Fibroblast of peridontal ligament (primary cell): ENCODE data around the gene GRIA4.

Source experiments
- DNase-seq: peaks from one replicate; pipeline ENCODE4 v3.0.0-alpha.2; 2010; ENCODE audit errors: extremely low read depth

The GRIA4 gene

GRCh38 chr11:105636496-105636895 is 26.6 kb downstream of the GRIA4 start:
- no peak for DNase-seq

DNA sequence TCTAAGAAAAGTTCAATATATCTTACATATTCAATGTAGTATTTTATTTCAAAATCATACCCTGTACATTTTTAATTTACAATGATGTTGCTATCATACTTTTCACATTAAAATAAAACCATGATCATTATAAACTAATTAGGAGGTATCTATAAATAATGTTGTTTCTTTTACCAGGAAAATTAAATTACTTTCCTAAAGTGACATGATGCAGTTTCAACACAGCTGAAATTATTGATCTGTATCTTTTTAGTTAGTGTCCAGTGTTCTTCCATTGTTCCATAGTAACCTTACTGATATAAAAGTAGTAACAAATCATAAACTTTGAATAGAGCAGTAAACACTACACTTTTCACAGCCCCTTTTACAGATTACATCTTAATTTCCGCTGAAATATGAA is 29.7 kb downstream of the GRIA4 start:
- no peak for DNase-seq

GRCh38 chr11:105641433-105641832 is 31.6 kb downstream of the GRIA4 start:
- no peak for DNase-seq

GRCh38 chr11:105642870-105643269 is 33.0 kb downstream of the GRIA4 start:
- DNase-seq = no peak

DNA sequence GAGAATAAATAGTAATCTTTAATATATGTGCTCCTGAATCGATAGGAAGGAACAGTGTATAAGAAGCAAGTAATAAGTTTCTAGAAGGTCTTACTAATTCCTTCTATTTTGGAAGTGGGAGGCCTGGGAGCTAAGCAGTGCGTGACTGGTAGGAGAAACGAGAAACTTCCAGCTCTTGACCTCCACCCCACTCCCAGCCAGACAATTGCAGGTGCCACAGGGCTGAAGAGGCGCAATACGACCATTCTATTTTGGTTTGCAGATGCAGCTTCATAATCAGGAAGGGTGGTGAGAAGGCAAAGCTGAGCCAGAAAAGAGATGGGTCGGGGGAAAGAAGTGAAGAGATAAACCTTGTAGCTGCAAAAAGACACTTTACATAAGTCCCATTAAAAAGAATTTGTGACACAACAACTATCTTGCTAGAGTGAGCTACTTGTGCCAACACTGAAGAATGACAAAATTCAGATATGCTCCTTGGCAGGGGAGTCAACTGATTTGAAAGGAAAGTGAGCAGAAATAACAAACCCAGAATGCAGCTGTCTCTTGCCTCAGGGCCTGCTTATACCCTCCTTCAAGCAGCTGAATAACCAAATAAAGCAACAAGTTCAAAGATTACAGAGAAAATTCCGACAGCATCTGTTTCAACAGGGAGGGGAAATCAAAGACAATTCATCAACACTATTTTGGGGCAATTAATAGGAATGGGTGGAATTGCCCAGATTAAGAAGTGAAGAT is 35.1 kb downstream of the GRIA4 start:
- no peak for DNase-seq

DNA sequence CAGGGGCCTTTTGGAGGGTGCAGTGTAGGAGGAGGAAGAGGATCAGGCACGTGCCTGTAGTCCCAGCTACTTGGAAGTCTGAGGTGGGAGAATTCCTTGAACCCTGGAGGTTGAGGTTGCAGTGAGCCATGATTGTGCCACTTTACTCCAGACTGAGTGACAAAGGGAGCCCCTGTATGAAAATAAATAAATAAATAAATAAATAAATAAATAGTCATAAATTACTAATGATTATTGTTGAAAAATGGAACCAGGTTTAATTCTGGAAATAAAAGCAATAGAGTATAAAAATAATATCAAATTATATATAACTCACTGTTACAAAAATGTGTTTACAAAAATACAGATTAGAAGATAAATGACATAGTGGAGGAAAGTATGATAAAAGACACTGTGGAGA is 37.9 kb downstream of the GRIA4 start:
- DNase-seq = no peak

GRCh38 chr11:105648762-105649161 is 38.9 kb downstream of the GRIA4 start:
- DNase-seq = no peak

- DNase-seq = no peak
Measured at GRCh38 chr11:105665281-105665680, 55.4 kb downstream of the GRIA4 start.

GRCh38 chr11:105667441-105667840 is 57.6 kb downstream of the GRIA4 start:
- no peak for DNase-seq

DNA sequence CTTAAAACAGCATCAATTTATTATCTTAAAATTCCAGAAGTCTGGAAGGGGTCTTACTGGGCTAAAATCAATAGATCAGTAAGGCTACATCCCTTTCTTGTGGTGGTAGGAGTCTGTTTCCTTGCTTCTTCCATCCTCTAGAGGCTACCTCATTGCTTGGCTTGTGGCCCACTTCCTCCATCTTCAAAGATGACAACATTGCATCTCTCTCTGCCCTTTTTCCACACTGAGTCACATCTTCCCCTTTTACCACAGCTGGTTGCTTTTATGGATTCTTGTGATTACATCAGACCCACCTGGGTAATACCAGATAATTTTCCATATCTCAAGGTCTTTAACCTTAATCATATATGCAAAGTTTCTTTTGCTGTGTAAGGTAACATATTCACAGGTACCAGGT is 60.9 kb downstream of the GRIA4 start:
- DNase-seq = no peak

- peak; percentile 70 for DNase-seq
Measured at GRCh38 chr11:105673089-105673488, 63.2 kb downstream of the GRIA4 start.

GRCh38 chr11:105689631-105690030 is 79.8 kb downstream of the GRIA4 start:
- no peak for DNase-seq

DNA sequence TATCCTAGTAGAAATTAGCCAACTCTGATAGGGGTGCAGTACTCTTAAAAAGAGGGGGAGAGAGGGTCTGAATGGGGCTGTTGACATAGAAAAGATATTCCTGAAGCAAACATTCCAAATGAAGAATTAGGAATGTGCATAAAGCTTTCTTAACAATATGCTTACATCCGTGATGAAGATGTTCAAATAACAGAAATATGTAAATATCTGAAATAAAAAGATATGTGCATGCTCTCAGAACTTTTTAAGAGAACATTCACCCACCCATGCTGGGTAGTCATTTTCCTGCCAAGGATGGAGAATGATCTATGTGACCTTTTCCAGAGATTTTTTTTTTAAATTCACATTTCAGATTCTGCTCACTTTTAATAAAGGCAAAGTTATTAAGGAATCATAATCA is 80.6 kb downstream of the GRIA4 start:
- no peak for DNase-seq

- DNase-seq = no peak
Measured at GRCh38 chr11:105693075-105693759, 83.3 kb downstream of the GRIA4 start.

GRCh38 chr11:105696000-105696399 is 86.1 kb downstream of the GRIA4 start:
- no peak for DNase-seq

DNA sequence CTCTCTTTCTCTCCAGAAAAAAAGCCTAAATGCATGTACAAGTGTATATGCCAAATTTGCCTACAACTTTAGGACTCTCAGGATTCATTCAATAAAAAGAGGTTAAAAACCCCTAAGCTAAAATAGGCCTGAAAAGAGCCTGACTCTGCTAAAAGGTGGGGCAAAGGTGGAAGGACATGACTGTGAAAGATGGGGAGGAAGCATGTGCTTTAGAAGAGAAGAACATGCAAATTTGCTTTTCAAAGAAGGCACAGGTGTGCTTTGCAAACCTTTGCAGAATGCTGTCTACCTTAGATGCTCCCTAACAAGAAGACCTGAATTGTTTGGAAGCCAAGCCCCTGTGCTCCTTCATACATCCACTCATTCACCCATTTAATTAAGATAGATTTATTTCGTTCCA is 87.4 kb downstream of the GRIA4 start:
- no peak for DNase-seq

DNA sequence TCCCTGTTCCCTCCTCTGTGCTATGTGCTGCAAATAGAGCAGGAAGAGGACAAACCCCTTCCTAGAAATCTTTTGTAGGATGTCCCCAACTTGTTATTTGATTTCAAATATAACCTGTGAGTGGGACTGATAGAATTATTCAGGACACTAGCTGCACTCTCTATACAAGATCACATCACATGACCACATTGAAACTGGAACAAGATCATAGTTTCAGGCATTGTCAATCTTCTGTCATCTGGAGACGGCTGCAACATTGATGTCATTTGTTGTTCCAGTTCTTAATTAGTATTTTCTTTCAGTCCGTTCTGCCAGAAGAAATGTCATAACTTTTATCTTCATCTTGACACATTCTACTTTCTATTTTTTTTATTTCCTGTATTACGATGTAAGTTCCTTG is 89.3 kb downstream of the GRIA4 start:
- DNase-seq = no peak

- DNase-seq = no peak
Measured at GRCh38 chr11:105700271-105700670, 90.4 kb downstream of the GRIA4 start.

- DNase-seq = no peak
Measured at GRCh38 chr11:105701098-105701497, 91.2 kb downstream of the GRIA4 start.

DNA sequence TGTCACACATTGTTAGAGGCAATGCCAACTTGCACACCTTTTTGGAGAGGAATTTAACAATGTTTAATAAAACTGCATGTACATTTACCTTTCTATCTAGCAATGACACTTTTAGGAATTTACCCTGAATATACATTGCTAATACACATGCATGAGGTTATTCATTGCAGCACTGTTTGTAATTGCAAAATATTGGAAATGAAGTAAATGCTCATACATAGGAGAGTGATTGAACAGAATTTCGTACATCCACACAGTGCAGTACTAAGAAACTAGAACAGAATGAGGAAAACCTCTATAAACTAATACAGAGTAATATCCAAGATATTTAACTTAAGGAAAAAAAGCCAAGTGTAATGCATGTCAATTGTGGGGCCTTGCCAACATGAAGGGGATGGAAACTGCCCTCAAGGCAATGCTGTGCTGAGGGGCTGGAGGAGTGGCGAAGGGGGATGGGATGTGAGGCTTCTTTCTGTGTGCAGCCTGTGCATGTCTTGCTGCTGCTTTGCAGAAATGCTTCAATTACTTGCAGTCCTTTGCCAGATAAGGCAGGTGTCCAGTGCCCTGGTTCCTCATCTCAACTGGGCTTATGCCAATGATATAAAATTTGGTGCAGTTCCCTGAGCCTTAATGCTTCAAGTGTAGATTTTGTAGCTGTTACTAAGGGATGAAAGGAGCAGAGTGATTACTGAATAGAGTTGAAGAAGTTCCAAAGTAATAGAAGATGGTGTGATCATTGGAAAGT is 96.1 kb downstream of the GRIA4 start:
- no peak for DNase-seq

DNA sequence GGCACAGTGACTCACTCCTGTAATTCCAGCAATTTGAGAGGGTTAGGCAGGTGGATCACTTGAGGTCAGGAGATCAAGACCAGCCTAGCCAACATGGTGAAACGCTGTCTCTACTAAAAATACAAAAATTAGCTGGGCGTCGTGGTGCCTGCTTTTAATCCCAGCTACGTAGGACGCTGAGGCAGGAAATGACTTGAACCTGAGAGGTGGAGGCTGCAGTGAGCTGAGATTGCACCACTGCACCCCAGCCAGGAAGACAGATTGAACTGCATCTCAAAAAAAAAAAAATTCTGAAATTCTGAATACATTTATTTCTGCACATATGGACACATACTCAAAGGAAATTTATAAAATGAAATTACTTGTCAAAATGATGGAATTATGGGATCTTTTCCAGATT is 103.2 kb downstream of the GRIA4 start:
- no peak for DNase-seq

DNA sequence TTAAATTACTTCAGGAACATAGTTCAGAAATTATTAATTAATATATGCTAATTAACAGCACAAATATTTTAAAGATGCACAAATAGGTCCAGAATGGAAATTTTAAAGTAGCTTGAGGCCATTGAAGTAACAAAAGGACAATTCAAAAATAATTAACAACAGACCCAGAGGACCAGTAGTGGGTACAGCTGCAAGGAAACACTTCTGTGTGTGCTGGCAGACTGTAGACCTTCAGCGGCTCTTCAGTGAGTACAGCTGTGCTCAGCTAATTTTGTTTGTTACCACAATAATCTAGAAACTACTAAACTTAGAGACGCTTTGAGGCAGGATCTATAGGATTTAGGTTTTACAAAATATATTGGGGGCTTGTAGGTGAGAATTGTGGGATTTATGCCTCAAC is 103.8 kb downstream of the GRIA4 start:
- no peak for DNase-seq

GRCh38 chr11:105718641-105719040 is 108.8 kb downstream of the GRIA4 start:
- peak; percentile 2 for DNase-seq
